Measurements from ENCODE around the gene PDPN. TPM values are rescaled to one million over a fixed set of nuclear protein-coding genes. Genes with fewer than 3 reads are reported as not detected.

Gene PDPN
- total RNA-seq, 2 experiments from 2014 or later = not detected

GRCh38 chr1:13549521-13549920 lies 34.1 kb upstream of the PDPN start:
- no peak overlapping the region for H3K27ac ChIP-seq (ENCODE audit: low read depth in 1 of 2, low read length in 2 of 2)
- no peak overlapping the region for H3K4me3 ChIP-seq (ENCODE audit: low read length)
- Mint-ChIP-seq H3K27ac (no peak overlapping the region), H3K27me3 (peaks cover 17% of the 10 kb centered on the region), H3K4me1 (ENCODE audit: low read depth) (no peaks in the 10 kb centered on the region), H3K36me3 (ENCODE audit: low read depth) (no peaks in the 10 kb centered on the region), H3K4me3 (no peak overlapping the region), H3K9me3 (no peaks in the 10 kb centered on the region)
- intact Hi-C loops (cut with DNase I, micrococcal nuclease) = no loop called here
- CTCF ChIA-PET = no interaction called here
- no peaks in the 10 kb centered on the region for H3K9me3 ChIP-seq (ENCODE audit: control insufficient read depth in 1 of 2, insufficient read depth in 1 of 2, low read length in 2 of 2)
- no peaks in the 10 kb centered on the region for H3K36me3 ChIP-seq (ENCODE audit: insufficient read depth, low read length)
- H3K27me3 ChIP-seq (ENCODE audit: control insufficient read depth in 1 of 2, insufficient read depth in 2 of 2, low read length in 2 of 2) = peaks cover 0 to 3% of the 10 kb centered on the region in 2 experiments
- no peak for ATAC-seq (ENCODE audit: poor library complexity)
- TF ChIP-seq CTCF (IDR thresholded peaks at IDR 0.05) = no peak
- H3K4me1 ChIP-seq (ENCODE audit: insufficient read depth, low read length) = no peaks in the 10 kb centered on the region
- POLR2A ChIA-PET = no interaction called here
- no peak for DNase-seq

GRCh38 chr1:13550663-13551062 lies 33.0 kb upstream of the PDPN start:
- H3K27me3 ChIP-seq (ENCODE audit: control insufficient read depth in 1 of 2, insufficient read depth in 2 of 2, low read length in 2 of 2) = peaks cover 0 to 3% of the 10 kb centered on the region in 2 experiments
- ChIA-PET POLR2A (no interaction called here), CTCF (no interaction called here)
- no peak overlapping the region for H3K4me3 ChIP-seq (ENCODE audit: low read length)
- peaks cover 0 to 7% of the 10 kb centered on the region in 2 experiments for H3K9me3 ChIP-seq (ENCODE audit: control insufficient read depth in 1 of 2, insufficient read depth in 1 of 2, low read length in 2 of 2)
- H3K36me3 ChIP-seq (ENCODE audit: insufficient read depth, low read length) = no peaks in the 10 kb centered on the region
- no peaks in the 10 kb centered on the region for H3K4me1 ChIP-seq (ENCODE audit: insufficient read depth, low read length)
- intact Hi-C loops (cut with DNase I, micrococcal nuclease) = no loop called here
- no peak for TF ChIP-seq CTCF (IDR thresholded peaks at IDR 0.05)
- ATAC-seq (ENCODE audit: poor library complexity) (no peak), DNase-seq (no peak)
- Mint-ChIP-seq H3K4me1 (ENCODE audit: low read depth) (no peaks in the 10 kb centered on the region), H3K9me3 (no peaks in the 10 kb centered on the region), H3K4me3 (no peak overlapping the region), H3K27ac (no peak overlapping the region), H3K27me3 (peaks cover 17% of the 10 kb centered on the region), H3K36me3 (ENCODE audit: low read depth) (no peaks in the 10 kb centered on the region)
- no peak overlapping the region for H3K27ac ChIP-seq (ENCODE audit: low read depth in 1 of 2, low read length in 2 of 2)

GRCh38 chr1:13554798-13555197 lies 28.8 kb upstream of the PDPN start:
- Mint-ChIP-seq H3K27ac (no peak overlapping the region), H3K27me3 (no peaks in the 10 kb centered on the region), H3K9me3 (no peaks in the 10 kb centered on the region), H3K36me3 (ENCODE audit: low read depth) (no peaks in the 10 kb centered on the region), H3K4me1 (ENCODE audit: low read depth) (no peaks in the 10 kb centered on the region), H3K4me3 (no peak overlapping the region)
- no peak for TF ChIP-seq CTCF (IDR thresholded peaks at IDR 0.05)
- POLR2A ChIA-PET = no interaction called here
- Histone ChIP-seq H3K4me3 (ENCODE audit: low read length) (no peak overlapping the region), H3K4me1 (ENCODE audit: insufficient read depth, low read length) (no peaks in the 10 kb centered on the region), H3K36me3 (ENCODE audit: insufficient read depth, low read length) (no peaks in the 10 kb centered on the region), H3K27ac (ENCODE audit: low read depth in 1 of 2, low read length in 2 of 2) (no peak overlapping the region), H3K27me3 (ENCODE audit: control insufficient read depth in 1 of 2, insufficient read depth in 2 of 2, low read length in 2 of 2) (no peaks in the 10 kb centered on the region), H3K9me3 (ENCODE audit: control insufficient read depth in 1 of 2, insufficient read depth in 1 of 2, low read length in 2 of 2) (peaks cover 0 to 7% of the 10 kb centered on the region in 2 experiments)
- intact Hi-C loops (cut with DNase I, micrococcal nuclease) = no loop called here
- ATAC-seq (ENCODE audit: poor library complexity) = no peak
- CTCF ChIA-PET = no interaction called here
- no peak for DNase-seq

Data from CD4-positive, alpha-beta T cell (primary cell).